A673 (cell line): ENCODE data around the gene EEF1G. TPM values are rescaled to one million over a fixed set of nuclear protein-coding genes. Genes with fewer than 3 reads are reported as not detected.
"Not testable (repeated sequence)": the region's sequence is repeated elsewhere in the genome, so short reads cannot be mapped to it uniquely, and the experiment has no call there.

Experiments used
- BruUV-seq: library from RNA; stranded (reverse); fragments of 400-500 nt; replicated peaks from 2 replicates; lab custom pipeline; 2021; lab: Mats Ljungman, UMichigan
- CTCF ChIA-PET: fragments of 300-600 bp; sonication (Branson Sonifier 250); formaldehyde crosslinking; loops from one replicate; lab custom pipeline; 2022; ENCODE audit warnings: antibody characterized with exemption; lab: Charles Lee
- POLR2A ChIA-PET: fragments of 300-600 bp; sonication (Branson Sonifier 250); formaldehyde crosslinking; loops from one replicate; lab custom pipeline; 2022; ENCODE audit warnings: antibody characterized with exemption; ENCODE audit not compliant: low non-redundant PET; lab: Charles Lee
- DNase-seq: peaks from one replicate; pipeline ENCODE4 v3.0.0-alpha.2; 2015; ENCODE audit warnings: low spot score
- H3K27ac ChIP-seq: fragments of 200-600 bp; sonication (generic); 2 replicates; pipeline ENCODE4 v1.5.1; 2016; ENCODE audit warnings: mixed run types, low read depth, mild to moderate bottlenecking, mixed read lengths, antibody characterized with exemption, low read length; ENCODE audit not compliant: poor library complexity, severe bottlenecking
- H3K27me3 ChIP-seq: fragments of 200-600 bp; sonication (generic); replicated peaks from 2 replicates; pipeline ENCODE4 v1.6.1; 2017; ENCODE audit warnings: mixed run types, low read depth, mild to moderate bottlenecking, mixed read lengths, antibody characterized with exemption, low read length; ENCODE audit not compliant: insufficient read depth, poor library complexity
- H3K36me3 ChIP-seq: fragments of 200-600 bp; sonication (generic); 2 replicates; pipeline ENCODE4 v1.6.1; 2016; ENCODE audit warnings: mixed run types, mild to moderate bottlenecking, mixed read lengths, antibody characterized with exemption, low read length; ENCODE audit not compliant: insufficient read depth, poor library complexity, severe bottlenecking
- H3K4me1 ChIP-seq: fragments of 200-600 bp; sonication (generic); 2 replicates; pipeline ENCODE4 v1.6.1; 2017; ENCODE audit warnings: mixed run types, mild to moderate bottlenecking, mixed read lengths, antibody characterized with exemption, low read length; ENCODE audit not compliant: insufficient read depth, poor library complexity, severe bottlenecking
- H3K4me3 ChIP-seq: fragments of 200-600 bp; sonication (generic); 2 replicates; pipeline ENCODE4 v1.5.1; 2016; ENCODE audit warnings: low read depth, mixed run types, mild to moderate bottlenecking, mixed read lengths, low read length; ENCODE audit not compliant: poor library complexity, severe bottlenecking
- H3K9me3 ChIP-seq: fragments of 200-600 bp; sonication (generic); 2 replicates; pipeline ENCODE4 v1.6.1; 2016; ENCODE audit warnings: mixed run types, low read depth, mild to moderate bottlenecking, mixed read lengths, antibody characterized with exemption, low read length; ENCODE audit not compliant: poor library complexity, severe bottlenecking
- EZH2 ChIP-seq: fragments of 200-600 bp; sonication (generic); IDR thresholded peaks from 2 replicates; pipeline ENCODE4 v1.6.1; 2017; ENCODE audit warnings: borderline replicate concordance, low read depth, mild to moderate bottlenecking, mixed read lengths, antibody characterized with exemption, low read length; ENCODE audit not compliant: poor library complexity, severe bottlenecking
- intact Hi-C: fragments of 100-400 bp; cut with micrococcal nuclease; formaldehyde crosslinking; loops from one replicate; pipeline ENCODE4 v1.10.0; 2022; ENCODE audit not compliant: unreplicated experiment
- total RNA-seq: library from RNA; stranded (reverse); gene quantifications from 2 replicates; pipeline ENCODE4 v1.2.3, GENCODE V29; 2021
- TF ChIP-seq, protein P1 (sequence below): fragments of 300-800, 200-600 bp; sonication (generic); conservative IDR thresholded peaks from 2 replicates; pipeline ENCODE4 v1.5.1; 2017; ENCODE audit warnings: low read depth, mild to moderate bottlenecking, antibody characterized with exemption, low read length, moderate library complexity, mixed read lengths

Gene EEF1G
- total RNA-seq, 1 experiment from 2014 or later, result 1,817 TPM

DNA sequence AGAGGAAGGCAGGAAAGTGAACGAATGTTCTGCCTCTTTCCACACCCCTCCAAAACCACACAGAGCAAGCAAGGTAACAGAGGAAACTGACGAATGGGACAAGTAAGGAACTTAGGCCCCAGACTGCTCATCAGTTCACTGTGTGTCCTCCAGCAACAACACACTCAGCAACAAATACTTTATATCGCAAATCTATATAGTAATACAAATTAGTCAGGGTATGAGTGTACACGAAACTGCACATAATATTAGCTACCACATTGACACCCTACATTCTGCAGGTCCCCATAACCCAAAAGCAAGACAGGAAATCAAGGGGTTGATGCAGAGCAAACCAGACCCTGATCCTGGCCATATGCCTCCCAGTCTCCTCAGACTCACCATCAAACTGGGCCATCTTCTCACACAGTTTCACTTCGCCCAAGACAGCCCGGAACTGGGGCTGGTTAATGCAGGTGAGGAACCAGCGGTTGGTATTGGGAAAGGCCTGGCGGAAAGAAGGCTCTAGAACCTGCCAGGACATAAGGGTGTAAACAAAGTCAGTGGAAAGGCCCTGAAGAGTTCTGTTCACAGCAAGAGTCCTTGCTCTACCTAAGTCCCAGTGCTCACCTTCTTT lies 6.6 kb downstream of the EEF1G start:
- Histone ChIP-seq H3K27ac (peak overlapping the region; percentile 29), H3K4me3 (no peak overlapping the region), H3K4me1 (peaks cover 25% of the 10 kb centered on the region), H3K36me3 (peaks cover 95% of the 10 kb centered on the region), H3K9me3 (no peaks in the 10 kb centered on the region), H3K27me3 (no peaks in the 10 kb centered on the region)
- POLR2A ChIA-PET, result interaction anchor here (0.5 kb wide), 1 partner anchor 105 kb away, joined by 8 read pairs; the partner anchor contains the start of gene LBHD1
- intact Hi-C loops, result no loop called here
- no peak for DNase-seq
- no peak for TF ChIP-seq EZH2
- TF ChIP-seq, protein P1, sequence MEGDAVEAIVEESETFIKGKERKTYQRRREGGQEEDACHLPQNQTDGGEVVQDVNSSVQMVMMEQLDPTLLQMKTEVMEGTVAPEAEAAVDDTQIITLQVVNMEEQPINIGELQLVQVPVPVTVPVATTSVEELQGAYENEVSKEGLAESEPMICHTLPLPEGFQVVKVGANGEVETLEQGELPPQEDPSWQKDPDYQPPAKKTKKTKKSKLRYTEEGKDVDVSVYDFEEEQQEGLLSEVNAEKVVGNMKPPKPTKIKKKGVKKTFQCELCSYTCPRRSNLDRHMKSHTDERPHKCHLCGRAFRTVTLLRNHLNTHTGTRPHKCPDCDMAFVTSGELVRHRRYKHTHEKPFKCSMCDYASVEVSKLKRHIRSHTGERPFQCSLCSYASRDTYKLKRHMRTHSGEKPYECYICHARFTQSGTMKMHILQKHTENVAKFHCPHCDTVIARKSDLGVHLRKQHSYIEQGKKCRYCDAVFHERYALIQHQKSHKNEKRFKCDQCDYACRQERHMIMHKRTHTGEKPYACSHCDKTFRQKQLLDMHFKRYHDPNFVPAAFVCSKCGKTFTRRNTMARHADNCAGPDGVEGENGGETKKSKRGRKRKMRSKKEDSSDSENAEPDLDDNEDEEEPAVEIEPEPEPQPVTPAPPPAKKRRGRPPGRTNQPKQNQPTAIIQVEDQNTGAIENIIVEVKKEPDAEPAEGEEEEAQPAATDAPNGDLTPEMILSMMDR, result no peak
- CTCF ChIA-PET, result no interaction called here
- no TSS peak for BruUV-seq

DNA sequence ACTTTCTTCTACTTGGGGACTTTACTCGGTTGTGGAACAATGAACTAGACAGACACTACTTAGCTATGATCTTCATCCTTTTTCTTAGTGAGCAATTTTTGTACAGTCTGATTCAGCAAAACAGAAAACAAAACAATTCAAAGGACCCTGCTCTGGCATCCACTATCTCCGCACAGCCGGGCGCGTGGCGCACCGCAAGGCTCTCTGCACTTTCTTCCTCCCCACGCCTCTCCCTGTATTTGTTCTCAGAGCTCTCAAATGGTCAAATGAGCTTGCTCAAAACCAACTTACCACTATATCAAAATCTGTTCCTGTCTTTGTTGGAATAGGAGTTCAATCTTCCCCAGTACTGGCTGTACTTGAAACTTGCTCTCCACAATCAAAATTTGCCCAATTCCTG lies 7.4 kb downstream of the EEF1G start:
- no TSS peak for BruUV-seq

DNA sequence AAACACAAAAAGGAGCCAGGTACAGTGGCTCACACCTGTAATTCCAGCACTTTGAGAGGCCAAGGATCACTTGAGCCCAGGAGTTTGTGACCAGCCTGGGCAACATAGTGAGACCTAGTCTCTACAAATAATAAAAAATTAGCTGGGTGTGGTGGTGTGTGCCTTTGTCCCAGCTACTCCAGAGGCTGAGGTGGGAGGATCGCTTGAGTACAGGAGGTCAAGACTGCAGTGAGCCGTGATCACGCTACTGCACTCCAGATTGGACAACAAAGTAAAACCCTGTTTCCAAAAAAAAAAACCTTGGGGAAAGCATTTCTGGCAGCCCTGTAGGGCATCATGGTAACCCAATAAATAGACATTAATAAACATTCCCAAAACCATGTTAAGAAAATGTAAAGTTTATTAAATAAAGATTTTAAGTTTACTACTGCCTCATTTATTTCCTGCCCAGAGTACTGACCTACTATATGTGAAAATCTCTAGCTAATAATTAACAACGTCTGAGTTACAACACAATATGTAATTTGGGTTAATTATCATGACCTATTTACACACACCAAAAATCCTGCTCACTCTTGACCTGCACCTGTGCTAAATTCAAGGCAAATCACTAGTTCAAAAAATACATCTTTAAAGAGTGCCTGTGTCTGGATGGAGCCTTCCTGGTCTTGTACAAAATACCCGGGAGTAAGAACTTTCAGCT lies 8.4 kb downstream of the EEF1G start:
- no peaks in the 10 kb centered on the region for H3K27me3 ChIP-seq
- CTCF ChIA-PET, result interaction anchor here (1.1 kb wide), 1 partner anchor 170 kb away, joined by 4 read pairs; no protein-coding TSS in a partner anchor
- TF ChIP-seq EZH2, result no peak
- TF ChIP-seq, protein P1, result no peak

More for the DNA sequence above, 7.4 kb downstream of the EEF1G start:
- ChIA-PET POLR2A (no interaction called here), CTCF (interaction anchor here (1.1 kb wide), 1 partner anchor 171 kb away, joined by 4 read pairs; no protein-coding TSS in a partner anchor)
- H3K4me3 ChIP-seq, result no peak overlapping the region
- TF ChIP-seq, protein P1, result no peak
- no peak for TF ChIP-seq EZH2
- H3K36me3 ChIP-seq, result peaks cover 95% of the 10 kb centered on the region
- peak overlapping the region; percentile 29 for H3K27ac ChIP-seq
- intact Hi-C loops, result no loop called here
- H3K4me1 ChIP-seq, result peaks cover 16% of the 10 kb centered on the region
- H3K27me3 ChIP-seq, result no peaks in the 10 kb centered on the region
- no peaks in the 10 kb centered on the region for H3K9me3 ChIP-seq
- no peak for DNase-seq

DNA sequence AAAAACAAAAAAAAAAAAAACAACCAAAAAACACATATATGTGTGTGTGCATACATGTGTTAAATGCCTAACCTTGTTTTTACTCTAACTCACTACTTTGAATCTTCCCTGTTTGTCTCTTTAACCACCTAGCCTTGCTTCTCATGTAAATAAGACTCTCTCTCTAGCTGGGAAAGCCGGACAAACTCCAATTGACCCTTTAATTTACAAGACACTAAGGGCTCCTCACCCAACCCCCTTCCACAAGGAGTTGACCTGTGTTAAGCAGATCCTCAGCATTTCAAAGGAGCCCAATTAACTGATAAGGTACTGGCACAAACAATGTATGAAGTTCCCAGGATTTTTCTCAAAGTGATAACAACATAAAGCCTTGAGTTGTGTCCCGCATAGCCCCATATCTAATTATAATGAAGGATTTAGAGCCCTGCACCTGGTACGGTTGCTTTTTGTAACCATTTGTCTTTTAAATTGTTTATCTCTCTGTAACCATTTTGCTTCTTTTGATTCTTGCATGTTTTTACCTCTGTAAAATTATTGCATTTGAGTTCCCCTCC lies 11.9 kb downstream of the EEF1G start:
- H3K27me3 ChIP-seq, H3K9me3 ChIP-seq, POLR2A ChIA-PET, H3K4me3 ChIP-seq, DNase-seq, H3K27ac ChIP-seq, BruUV-seq: not testable (repeated sequence)
- intact Hi-C loops, result loop anchor here (2.0 to 5.0 kb wide), 2 partner anchors 139 to 167 kb away; no protein-coding TSS in a partner anchor
- CTCF ChIA-PET, result interaction anchor here (3.1 kb wide), 1 partner anchor 19 kb away, joined by 26 read pairs; no protein-coding TSS in a partner anchor
- H3K36me3 ChIP-seq, result peaks cover 95% of the 10 kb centered on the region
- H3K4me1 ChIP-seq, result peaks cover 43% of the 10 kb centered on the region

More for the DNA sequence above, 8.4 kb downstream of the EEF1G start:
- BruUV-seq, result no TSS peak
- POLR2A ChIA-PET, result no interaction called here
- Histone ChIP-seq H3K4me1 (peaks cover 17% of the 10 kb centered on the region), H3K9me3 (no peaks in the 10 kb centered on the region), H3K4me3 (no peak overlapping the region), H3K27ac (no peak overlapping the region), H3K36me3 (peaks cover 95% of the 10 kb centered on the region)
- intact Hi-C loops, result no loop called here
- DNase-seq, result no peak
